Stimulated activated CD8-positive, alpha-beta memory T cell treated with anti-CD3 and anti-CD28 coated beads, Interleukin-7, amount 100 ng/mL, for 48 hours (primary cell): Measurements from ENCODE around the gene PKLR.
"Not testable (repeated sequence)": the region's sequence is repeated elsewhere in the genome, so short reads cannot be mapped to it uniquely, and the experiment has no call there.

ENCODE experiments used
- DNase-seq, 2 donors: peaks; one replicate each; pipeline ENCODE4 v3.0.0-alpha.2; 2020; ENCODE audit warnings: low read depth in 1 of 2; ENCODE audit errors: extremely low read depth in 1 of 2

PKLR gene

GRCh38 chr1:155260276-155260675, 41.0 kb downstream of the PKLR start:
- DNase-seq = no peak

- no peak for DNase-seq
These were observed 45.0 kb downstream of the PKLR start for GRCh38 chr1:155256058-155256852.

GRCh38 chr1:155255243-155256007, 45.8 kb downstream of the PKLR start, which contains the start of gene ENTREP3:
Gene ENTREP3 (minus strand): TSS chr1:155255483. CDS start chr1:155254877, 606 bp downstream.
- DNase-seq = peak; percentile 60 to 69

GRCh38 chr1:155254714-155255242, 46.5 kb downstream of the PKLR start:
- no peak for DNase-seq

- no peak for DNase-seq
These were observed 47.0 kb downstream of the PKLR start for GRCh38 chr1:155254228-155254713.

DNA sequence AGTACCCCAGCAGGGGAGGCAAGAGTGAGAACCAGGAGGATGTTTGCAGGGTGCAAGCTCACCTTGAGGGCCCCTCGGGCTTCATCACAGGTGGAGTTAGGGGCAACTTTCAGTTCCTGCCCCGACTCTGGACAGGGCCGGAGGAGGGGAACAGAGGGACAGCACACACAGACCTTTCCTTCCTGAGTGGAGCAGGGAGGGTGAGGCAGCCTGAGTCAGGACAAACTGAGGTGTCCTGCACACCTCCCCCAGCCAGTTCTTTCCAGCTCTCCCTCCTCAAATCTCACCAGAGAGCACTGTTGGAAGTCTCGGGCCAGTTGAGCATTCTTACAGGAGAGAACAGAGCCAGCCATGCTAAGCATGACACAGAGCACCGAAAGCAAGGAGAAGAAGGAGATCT, 47.4 kb downstream of the PKLR start:
- DNase-seq = no peak

- DNase-seq = no peak
These were observed 48.0 kb downstream of the PKLR start for GRCh38 chr1:155253208-155253607.

DNA sequence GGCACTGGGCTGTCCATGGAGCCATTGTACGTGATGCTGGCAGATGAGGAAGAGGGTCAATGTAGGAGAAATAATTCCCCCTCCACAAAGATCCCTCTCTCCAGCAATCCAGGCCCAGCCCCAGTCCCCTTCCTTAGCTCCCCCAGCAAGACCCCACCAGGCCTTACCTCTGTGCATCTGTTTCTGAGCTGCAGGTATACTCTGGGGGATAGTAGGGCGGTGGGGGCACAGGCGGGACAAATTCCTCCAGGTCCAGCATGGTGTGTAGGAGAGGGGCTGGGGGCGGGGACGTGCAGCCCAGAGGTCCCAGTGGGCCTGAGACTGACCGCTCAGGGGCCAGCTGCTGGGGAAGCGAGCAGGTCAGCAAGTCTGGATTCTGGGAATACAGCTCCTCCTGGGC, 49.7 kb downstream of the PKLR start:
- no peak for DNase-seq

DNA sequence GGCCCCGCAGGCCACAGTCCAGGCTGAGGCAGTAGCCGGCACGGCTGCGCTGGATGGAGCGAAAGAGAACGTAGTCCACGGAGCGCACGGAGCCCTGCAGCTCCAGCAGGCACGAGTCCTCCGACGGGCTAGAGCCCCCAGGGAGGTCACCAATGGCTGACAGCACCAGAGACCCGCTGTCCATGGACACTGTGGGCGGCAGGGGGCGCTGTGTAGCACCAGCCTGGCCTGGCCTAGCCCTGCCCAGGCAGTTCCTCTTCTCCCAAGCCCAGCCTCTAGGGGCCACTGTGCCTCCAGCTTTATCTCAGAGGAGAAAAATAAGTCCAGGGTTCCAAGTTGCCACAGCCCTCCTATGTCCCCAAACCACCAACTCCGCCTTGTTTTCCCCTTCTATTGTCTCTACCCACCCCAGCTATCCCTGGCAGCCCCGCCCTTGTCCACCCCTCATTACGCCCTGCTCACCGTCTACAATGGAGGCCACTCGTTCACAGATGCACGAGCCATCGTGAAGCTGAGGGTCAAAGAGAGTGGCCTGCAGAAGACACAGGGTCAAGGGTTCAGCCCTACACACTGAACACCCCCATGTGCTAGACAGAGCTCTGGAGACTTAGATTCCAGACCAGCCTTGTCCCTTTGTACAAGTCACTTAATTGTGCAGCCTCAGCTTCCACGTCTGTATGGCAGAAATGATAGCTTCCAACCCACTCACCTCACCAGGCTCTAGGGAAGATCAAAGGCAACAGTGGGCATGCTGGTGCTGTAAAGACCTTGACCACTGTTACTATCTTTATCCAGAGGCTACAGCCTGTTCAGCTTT, 50.4 kb downstream of the PKLR start:
- DNase-seq = peak; percentile 88 to 91

- DNase-seq = no peak
These were observed 51.0 kb downstream of the PKLR start for GRCh38 chr1:155250246-155250632.

DNA sequence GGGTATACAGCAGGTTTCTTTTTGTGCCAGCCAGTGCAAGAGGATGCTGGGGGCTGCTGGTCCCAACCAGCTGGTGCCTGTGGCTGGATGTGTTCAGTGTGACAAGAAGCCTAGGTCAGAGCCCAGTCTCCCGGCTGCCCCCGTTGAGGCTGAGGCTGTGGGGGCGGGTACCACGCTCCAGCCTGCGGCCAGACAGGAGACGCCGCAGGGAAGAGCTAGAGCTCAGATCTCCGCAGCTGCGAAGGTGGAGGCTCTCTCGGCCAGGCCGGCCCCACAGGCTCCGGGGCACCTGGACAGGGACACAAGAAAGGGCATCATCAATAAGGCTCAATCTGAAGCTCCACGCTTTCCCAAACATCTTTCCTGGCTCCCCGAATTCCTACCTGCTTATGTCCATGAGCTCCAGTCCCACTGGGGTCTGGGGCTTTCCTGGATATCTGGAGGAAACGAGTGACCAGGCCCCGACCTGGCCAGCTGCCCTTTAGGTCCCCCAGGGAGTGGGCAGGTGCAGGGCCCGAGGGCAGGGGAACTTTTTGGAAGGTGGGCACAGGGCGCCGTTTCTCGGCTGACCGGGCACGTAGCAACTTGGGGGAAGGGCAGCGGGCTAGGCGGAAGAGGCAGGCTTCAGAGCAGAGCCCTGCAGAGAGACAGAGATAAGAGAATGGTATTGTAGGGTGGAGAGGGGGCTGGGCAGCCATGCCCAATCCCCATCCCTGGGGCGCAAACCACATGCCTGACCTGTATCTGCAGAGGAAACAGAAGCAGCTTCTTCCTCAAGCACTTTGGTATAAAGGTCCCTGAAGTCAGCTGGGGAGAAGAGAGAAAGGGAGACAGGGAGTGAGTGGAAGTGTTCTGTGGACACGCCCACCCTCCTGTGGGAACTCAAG, 53.3 kb downstream of the PKLR start:
- DNase-seq = no peak

DNA sequence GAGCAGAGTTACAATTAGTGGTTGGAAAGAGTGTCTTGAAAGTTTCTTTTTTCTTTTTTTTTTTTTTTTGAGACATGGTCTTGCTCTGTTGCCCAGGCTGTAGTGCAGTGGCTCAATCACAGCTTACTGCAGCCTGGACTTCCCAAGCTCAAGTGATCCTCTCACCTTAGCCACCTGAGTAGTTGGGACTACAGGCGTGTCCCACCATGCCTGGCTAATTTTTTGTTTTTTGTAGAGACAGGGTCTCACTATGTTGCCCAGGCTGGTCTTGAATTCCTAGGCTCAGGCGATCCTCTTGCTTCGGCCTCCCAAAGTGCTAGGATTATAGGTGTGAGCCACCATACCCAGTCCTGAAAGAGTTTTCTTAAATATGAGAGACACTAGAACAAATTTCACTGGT, 54.4 kb downstream of the PKLR start:
- DNase-seq = not testable (repeated sequence)

GRCh38 chr1:155245163-155245524, 56.1 kb downstream of the PKLR start:
- no peak for DNase-seq

DNA sequence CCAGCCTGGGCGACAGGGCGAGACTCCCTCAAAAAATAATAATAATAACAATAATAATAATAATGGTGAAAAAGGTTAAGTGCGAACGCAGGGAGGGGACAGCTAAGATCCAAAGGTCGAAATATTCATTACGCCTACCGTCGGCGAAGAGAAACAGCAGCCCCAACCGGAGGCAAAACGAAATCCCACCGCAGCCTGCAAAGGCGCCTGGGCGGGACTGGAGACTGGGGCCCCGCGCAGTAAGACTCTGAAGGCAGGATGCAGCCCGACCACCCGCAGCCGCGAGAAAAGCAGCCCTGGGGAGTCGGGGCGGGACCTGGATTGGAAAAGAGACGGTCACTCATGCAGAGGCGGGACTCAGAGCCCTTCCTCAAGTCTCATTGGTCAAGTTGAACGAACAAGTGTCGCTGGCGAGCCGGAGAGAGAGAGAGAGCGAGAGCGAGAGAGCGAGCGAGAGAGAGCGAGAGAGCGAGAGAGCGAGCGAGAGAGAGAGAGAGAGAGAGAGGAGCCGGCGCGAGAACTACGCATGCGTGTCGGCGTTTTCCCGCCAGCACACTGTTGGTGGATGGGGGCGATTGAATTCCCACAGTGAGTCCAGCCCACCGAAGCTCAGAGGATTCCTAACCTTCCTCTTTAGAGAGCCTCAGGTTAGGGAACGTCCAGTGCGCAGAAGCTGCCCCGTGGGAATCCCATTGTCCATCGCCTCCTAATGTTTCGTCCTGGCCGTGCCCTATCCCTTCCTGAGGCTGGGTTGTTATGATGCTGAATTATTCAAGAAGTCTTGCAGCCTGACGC, 56.7 kb downstream of the PKLR start:
- DNase-seq = peak; percentile 96 to 99

GRCh38 chr1:155242805-155243358, 58.4 kb downstream of the PKLR start:
- DNase-seq = no peak

GRCh38 chr1:155241841-155242264, 59.4 kb downstream of the PKLR start:
- DNase-seq = no peak

- peak in 1 of 2 donors; percentile 51 for DNase-seq
These were observed 60.1 kb downstream of the PKLR start for GRCh38 chr1:155241069-155241679.
